Fibroblast of skin of left biceps (primary cell): ENCODE results near the gene DUSP5.
"Not testable (repeated sequence)": the region's sequence is repeated elsewhere in the genome, so short reads cannot be mapped to it uniquely, and the experiment has no call there.

Experiments used
- DNase-seq, 2 experiments: peaks; one replicate each; pipeline ENCODE4 v3.0.0-alpha.2; 2013; ENCODE audit warnings: low read depth in 2 of 2

DUSP5 gene, protein sequence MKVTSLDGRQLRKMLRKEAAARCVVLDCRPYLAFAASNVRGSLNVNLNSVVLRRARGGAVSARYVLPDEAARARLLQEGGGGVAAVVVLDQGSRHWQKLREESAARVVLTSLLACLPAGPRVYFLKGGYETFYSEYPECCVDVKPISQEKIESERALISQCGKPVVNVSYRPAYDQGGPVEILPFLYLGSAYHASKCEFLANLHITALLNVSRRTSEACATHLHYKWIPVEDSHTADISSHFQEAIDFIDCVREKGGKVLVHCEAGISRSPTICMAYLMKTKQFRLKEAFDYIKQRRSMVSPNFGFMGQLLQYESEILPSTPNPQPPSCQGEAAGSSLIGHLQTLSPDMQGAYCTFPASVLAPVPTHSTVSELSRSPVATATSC

DNA sequence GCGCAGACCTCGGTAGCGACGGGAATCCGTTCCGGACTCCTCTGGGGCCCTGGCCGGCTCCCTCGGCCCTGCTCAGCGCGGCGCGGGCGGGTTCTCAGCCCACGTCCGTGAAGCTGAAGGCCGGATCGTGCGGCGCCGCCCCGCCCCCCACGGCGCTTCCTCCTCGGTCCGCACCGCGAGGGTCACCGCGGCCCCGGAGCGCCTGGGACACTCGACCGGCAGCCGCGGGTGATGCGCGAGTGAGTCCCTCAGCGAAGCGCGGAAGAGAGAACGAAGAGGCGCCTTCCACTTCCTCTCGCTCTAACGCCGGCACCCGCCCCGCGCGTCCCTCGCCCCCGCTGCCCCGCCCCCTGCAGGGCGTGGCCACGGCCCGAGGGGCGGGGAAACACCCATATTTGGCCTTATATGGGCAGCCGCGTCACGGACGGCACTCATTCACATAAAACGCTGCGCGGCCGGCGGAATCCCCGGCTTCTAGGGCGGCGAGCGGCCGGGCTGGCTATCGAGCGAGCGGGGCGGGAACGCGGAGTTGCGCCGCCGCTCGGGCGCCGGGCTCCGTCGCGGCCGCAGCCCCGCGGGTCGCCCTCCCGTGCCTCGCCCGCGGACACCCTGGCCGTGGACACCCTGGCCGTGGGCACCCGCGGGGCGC lies at the start of gene DUSP5:
Gene DUSP5, plus strand, starts transcription at position 470 of the 649 bp plus-strand sequence. CDS start 215 bp downstream, outside the sequence.
- DNase-seq, result peak; percentile 89 to 91

DNA sequence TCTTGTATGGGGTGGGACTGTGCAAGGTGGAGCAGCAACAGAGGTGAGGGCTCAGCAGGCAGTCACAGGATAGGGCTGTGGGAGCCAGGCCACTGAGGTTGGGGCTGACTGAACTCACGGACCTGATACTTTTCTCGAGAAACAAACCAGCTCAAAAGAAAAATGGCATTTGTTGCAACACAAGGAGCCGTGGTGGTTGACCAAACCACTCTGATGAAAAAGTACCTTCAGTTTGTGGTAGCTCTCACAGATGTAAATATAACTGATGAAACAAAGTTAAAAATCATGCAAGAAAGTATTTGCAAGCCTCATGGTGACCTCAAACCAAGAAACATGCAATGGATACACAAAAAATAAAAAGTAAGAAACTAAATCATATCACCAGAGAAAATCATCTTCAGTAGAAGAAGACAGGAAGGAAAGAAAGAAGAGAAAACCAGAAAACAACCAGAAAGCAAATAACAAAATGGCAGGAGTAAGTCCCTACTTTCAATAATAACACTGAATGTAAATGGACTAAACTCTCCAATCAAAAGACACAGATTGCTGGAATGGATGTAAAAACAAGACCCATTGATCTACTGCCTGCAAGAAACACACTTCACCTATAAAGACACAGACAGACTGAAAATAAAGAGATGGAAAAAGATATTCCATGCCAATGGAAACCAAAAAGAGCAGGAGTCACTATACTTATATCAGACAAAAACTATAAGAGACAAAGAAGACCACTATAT lies 48.9 kb upstream of the DUSP5 start:
- no peak for DNase-seq

DNA sequence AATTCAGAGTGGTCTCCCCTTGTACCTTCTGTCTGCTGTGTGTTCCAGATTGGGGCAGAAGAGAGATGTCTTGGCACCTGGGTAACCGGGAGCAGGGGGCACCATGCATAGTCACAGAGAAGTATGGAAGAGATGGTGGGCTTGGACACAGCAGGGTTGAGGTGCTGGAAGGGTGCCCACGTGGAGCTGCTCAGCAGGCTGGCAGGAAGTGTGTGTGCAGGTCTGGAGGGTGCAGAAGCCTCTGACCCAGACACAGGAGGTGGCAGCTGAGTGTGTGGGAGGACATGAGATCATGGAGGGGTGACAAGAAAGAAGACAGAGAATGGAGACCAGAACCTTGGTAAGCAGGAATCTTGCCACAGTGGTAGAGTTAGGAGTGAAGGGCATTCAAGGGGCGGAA lies 42.3 kb upstream of the DUSP5 start:
- no peak for DNase-seq

DNA sequence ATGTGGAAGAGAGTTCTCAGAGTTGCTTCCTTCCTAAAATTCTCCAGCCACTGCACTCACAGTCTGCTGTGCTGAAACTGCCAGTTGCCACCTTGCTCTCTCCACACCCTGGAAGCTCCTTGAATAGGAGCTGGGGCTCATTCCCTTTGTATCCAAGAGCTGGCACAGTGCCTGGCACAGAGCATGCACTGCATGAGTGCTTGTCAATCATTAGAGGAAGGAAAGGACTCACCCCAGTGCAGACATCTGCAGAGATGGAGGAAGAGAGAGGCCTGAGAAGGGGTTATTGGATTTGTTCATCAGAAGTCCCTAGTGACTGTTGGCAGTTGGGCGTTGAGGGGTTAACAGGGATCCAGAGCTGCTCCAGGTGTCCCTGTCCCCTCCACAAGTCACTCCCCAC lies 41.7 kb upstream of the DUSP5 start:
- no peak for DNase-seq

DNA sequence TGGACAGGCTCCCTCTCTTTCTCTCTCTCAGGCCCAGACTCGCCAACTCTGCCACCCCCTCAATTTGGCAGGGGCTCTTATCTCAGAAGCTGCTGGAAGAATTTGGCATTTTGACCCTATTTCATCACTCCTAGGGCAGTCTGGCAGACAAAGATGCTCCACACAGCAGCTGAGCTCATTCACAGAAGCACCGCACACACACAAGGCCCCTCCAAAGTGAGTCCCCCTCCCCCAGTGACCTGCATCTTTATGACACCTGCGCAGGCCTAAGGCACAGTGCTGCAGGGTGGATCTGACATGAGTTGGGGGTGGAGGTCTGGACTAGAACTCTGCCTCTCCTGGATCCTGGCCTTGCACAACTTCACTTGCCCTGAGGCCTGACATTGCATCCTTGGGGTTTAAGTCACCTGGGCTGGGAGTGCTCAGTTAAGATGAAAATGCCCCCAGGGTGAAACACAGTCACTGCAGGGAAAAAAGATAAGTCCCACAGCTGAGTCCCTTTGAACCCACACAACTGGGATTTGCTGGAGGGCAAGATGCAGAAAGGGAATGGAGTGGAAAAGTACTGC lies 41.1 kb upstream of the DUSP5 start:
- DNase-seq, result no peak

DNA sequence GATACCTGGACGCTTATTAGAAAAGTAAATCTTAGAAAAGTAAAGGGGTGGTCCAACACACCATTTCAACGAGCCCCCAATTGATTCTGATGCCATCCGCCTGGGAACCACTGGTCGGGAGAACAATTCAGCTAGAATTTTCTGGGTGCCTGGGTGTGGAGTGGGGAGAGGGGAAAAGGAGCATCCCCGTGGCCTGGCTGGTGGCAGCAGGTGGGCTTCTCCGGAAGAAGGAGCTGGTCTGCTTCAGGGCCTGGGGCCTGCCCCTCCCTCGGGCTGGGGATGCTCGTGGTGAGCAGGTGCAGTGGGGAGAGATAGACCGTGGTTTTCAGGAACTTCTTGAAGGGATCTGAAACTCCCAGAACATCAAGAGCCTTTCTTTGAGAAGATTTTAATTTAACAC lies 39.9 kb upstream of the DUSP5 start:
- DNase-seq, result no peak

DNA sequence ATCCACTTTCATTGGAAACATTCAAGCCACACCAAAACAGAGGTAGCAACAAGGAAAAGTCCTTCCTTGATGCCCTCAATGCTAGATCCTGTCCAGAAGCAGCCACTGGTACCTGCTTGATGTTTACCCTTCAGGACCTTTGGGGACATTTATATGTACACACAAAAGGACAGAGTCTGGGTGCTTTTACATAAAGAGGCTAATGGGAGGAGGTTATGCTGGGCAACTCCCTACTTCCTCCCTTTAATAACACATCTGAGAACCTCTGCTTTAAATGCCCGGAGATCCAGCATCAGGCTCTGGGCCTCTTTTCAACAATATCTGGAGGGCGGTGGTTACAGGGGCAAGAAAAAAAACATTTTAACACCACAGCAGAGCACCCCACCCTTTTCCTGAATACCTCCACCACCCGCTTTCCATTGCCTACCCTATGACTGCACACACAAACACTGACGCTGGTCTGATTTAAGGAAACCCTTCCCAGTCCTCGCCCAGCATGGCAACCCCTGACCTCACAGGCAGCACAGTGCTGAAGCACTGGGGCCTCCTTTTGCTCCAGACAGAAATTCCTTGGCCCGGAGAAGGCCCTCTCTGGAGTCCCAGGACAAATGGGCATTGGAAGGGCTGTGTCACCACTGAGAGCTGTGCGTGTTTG lies 39.3 kb upstream of the DUSP5 start:
- no peak for DNase-seq

DNA sequence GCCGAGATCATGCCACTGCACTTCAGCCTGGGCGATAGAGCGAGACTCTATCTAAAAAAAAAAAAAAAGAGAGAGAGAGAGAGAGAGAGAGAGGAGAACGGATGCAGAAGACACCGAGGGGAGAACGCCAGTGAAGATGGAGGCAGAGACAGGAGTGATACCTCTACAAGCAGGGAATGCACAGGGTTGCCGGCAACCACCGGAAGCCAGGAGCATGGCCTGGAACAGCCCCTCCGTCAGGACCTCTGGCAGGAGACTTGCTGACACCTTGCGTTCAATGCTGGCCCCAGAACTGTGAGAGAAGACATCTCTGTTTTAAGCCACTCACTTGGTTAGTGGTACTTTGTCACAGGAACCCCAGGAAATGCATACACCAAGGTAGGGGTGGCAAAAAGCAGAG lies 38.1 kb upstream of the DUSP5 start:
- DNase-seq, result no peak

DNA sequence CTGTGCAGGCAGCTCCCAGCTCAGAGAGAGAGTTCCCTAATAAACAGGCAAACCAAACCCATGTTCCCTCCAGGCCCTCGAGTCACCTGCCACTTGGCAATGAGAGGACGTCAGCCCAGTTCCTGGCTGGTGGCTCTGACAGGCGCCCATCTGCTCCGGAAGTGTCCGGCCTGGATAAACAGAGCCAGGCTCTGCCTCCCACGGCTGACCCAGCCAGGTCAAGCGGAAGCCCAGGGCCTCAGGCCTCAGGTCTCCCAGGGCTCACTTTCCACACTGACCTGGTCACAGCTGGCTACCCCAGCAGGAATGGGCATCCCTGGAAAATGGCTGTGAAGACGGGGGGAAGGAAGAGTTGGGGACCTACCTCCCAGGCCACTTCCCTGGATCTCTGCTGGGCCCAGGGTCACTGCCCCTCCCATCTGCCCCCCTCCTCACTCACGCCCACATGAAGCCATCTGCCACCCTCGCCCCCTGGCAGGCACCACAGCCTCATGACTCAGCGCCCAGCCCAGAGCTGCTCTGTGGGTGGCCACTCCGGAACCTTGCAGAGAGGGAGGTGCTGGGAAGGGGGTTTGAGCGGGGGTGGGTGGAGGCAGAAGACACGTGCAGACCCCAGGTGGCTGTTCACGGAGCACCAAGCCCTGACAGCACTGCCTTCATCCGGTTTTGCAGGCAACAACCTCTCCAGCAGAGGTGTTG lies 37.4 kb upstream of the DUSP5 start:
- DNase-seq, result no peak

DNA sequence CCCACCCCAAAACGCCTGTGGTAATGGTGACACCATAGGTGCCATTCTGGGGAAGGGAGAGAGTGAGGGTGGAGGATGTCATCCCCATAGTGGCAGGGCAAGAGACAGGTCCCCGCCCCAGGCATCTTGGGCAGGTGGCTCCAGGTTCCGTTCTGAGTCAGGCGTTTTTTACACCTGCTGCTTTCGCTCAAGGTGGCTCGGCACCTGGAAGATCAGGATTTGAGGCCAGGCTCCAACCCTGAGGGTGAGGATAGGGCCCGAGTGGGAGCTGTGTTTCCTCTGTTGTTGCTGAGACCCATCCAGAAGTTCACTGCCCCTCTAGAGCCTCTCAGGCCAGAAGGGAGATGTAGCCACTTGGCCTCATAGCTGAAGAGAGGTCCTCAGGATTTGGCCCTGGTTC lies 36.6 kb upstream of the DUSP5 start:
- DNase-seq, result no peak

DNA sequence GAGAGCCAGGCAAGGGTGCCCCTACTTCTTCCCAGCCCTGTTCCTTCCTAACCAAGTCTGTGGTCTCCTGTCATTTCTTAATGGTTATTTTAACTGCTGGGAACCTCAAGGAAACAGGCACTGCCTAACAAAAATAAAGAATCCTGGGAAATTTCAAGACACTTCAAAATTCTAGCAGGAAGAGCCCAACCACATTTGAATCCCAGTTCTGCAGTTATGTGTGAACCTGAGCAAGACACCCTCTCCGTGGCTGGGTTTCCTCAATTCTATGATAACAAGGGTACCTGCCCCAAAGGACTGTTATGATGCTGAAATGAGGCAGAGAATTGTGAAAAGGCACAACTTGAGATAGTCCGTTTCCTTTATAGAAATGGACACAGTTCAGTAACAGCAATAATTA lies 36.2 kb upstream of the DUSP5 start:
- DNase-seq, result no peak

DNA sequence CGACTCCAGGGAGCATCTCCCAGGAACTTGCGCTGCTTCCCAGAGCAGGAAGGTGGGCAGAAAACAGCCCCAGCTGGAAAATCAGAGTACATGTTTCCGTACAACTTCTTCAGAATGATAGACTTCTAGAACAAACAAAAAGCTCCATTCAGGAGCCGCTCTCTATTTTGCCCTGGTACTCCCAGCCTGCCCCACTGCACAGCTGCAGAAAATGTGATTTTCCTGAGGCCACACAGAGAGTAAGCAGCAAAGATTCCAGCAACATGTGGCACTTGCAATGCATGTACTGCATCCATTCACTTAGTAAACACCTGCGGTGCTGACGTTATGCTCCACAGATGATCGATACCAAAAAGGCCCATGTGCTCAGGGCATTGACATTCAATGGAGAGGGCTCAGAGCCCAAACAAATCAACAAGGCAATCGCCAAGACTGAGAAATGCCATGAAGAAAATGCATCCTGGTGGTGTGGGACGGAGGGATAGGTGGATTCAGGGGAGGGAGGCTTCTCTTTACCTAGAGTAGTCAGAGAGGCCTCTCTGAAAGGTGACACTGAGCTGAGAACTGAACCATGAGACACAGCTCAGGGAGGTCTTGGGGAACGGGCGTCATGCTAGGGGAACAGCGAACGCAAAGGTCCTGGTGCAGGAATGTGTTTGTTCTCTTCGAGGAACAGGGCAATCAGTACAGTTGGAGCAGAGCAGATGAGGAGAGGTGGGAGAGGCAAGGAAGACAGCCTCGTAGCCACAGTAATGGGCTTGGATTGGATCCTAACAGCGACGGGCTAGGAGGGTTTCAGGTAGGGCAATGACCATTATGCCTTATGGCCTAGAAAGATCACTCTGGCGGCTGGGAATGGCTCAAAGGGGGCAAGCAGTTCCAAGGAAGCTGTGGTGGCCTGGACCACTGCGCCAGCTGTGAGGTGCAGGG lies 35.3 kb upstream of the DUSP5 start:
- DNase-seq, result no peak

DNA sequence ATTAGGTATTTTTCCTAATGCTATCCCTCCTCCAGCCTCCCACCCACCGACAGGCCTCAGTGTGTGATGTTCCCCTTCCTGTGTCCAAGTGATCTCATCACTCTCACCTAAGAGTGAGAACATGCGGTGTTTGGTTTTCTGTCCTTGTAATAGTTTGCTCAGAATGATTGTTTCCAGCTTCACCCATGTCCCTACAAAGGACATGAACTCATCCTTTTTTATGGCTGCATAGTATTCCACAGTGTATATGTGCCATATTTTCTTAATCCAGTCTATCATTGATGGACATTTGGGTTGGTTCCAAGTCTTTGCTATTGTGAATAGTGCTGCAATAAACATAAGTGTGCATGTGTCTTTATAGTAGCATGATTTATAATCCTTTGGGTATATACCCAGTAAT lies 29.4 kb upstream of the DUSP5 start:
- DNase-seq, result not testable (repeated sequence)

DNA sequence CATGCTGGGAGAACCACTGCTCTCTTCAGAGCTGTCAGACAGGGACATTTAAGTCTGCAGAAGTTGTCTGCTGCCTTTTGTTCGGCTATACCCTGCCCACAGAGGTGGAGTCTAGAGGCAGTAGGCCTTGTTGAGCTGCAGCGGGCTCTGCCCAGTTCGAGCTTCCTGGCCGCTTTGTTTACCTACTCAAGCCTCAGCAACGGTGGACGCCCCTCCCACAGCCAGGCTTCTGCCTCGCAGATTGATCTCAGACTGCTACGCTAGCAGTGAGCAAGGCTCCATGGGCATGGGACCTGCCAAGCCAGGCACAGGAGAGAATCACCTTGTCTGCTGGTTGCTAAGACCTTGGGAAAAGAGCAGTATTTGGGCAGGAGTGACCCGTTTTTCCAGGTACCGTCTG lies 27.2 kb upstream of the DUSP5 start:
- not testable (repeated sequence) for DNase-seq

DNA sequence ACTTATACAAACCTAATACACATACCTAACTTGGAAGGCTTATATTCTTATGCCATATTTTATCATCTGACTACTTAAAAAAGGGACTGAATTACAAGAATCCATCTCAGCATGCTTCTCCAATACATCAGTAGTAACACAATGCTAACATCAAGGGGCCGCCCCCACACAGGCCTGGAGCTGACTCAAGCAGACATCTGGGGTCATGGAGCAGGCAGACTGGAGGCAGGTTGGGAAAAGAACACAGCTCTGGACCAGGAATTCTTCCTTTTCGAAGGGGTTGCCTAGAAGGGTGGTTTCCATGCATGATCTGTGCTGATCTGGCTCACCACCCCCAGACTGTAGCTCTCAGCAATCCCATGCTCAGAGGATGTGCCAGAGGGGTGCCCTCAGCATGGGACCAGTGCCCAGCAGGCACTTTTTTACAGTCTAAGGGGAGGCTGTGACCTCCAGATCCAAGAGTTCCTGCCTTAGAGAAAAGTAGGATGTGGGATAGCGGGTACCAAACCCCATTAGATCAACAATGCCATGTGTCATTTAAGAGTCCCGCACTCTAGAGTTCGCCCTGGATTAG lies 26.1 kb upstream of the DUSP5 start:
- DNase-seq, result no peak

DNA sequence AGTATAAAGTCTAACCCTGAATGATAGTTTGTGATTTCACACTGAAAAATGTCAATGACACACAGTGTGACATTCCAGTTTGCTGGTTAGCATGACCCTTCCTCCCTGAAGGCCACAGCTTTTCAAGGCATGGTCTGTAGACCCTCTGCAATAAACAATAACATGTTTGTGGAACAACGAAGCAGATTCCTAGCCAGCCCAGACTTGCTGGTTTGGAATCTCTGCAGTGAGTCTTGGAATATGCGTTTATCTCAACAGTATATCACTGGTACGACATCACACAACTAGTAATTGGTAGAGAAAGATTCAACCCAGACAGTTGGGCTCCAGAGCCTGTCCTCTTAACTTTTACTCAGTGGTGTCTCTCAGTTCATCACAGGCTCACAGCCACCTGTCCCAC lies 23.7 kb upstream of the DUSP5 start:
- no peak for DNase-seq

DNA sequence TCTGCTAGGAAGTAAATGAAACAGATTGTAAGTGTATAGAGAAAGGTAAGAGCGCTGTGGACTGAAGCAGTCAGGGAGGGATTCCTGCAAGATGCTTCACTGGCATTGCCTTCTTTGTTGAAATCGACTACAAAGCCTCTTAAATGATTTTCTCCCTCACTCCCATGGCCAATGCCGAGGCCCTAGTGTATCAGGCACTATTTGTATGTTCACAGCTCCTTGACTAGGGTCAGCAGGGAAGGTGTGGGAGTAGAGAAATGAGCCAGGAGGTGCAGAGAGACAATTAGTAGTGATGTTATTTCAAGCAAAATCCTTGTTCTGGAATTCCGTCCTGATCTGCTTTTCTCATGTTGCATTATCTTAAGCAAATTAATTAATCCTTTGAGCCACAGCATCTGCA lies 22.9 kb upstream of the DUSP5 start:
- no peak for DNase-seq

DNA sequence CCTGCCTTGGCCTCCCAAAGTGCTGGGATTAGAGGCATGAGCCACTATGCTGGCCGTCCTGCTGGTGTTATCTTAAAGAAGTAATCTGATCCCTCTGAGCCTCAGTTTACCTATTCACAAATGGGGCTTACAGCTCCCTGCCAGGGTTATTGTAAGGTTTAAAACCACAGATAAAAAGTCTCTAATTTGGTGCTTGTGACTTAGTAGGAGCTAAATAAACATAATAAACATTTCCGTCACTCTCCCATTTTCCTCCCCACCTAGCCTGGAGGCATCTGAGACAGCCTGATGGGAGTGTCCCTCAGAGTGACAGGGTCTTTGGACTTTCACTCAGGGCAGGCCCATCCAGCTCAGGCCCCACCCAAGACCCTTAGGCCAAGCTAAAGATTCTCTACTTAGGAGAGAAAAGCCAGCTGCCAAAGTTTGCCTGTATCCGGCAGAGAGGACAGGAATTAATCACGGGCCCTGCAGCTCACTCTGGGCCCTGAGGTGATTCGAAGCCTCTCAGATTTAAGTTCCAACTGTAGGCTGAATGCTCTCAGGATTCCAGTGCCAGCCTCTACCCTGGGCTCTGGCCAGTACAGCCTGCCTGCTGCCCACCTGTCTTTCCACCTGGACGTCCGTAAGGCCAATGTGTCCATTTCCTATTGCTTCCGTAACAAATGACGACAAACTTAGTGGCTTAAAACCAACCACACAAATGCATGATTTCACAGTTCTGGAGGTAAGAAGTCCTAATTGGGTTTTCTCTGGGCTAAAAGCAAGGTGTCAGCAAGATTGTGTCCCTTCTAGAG lies 21.8 kb upstream of the DUSP5 start:
- no peak for DNase-seq

DNA sequence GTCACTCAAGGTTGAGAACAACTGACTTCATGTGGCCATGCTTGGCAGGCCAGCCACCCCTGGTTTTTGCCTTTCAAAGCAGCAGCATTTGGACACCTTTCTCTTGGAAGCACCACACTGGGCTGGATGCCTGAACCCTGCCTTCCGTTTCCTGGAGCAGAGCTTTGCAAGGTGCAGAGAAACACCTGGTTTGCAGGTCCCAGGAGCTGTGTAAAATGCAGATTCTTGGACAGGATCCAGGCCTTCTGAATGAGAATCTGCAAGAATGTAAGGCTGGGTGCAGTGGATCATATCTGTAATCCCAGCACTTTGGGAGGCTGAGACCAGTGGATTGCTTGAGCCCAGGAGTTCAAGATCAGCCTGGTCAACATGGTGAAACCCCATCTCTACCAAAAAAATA lies 18.0 kb upstream of the DUSP5 start:
- no peak for DNase-seq
